GM18858 (cell line): ENCODE data around the gene SHC4.
A peak's percentile ranks its signal among the peaks of the same experiment; 100 is the strongest.

Experiments used
- ATAC-seq: cut with Tn5 transposase; IDR thresholded peaks from one replicate; pipeline ENCODE4 v1.9.1; 2021; ENCODE audit not compliant: unreplicated experiment

The SHC4 gene

GRCh38 chr15:48889925-48890324, 73.8 kb downstream of the SHC4 start:
- no peak for ATAC-seq

- ATAC-seq = no peak
Measured at GRCh38 chr15:48888836-48889235, 74.9 kb downstream of the SHC4 start.

- ATAC-seq = no peak
Measured at GRCh38 chr15:48888191-48888590, 75.5 kb downstream of the SHC4 start.

GRCh38 chr15:48887144-48887543, 76.6 kb downstream of the SHC4 start:
- ATAC-seq = no peak

- no peak for ATAC-seq
Measured at GRCh38 chr15:48883699-48884098, 80.0 kb downstream of the SHC4 start.

GRCh38 chr15:48880070-48880634, 83.6 kb downstream of the SHC4 start:
- no peak for ATAC-seq

- peak; percentile 86 for ATAC-seq
Measured at GRCh38 chr15:48877630-48878595, 85.8 kb downstream of the SHC4 start, which contains the start of gene EID1. Gene EID1, plus strand, starts transcription at chr15:48878134. Its CDS starts 43 bp downstream, at chr15:48878177.

GRCh38 chr15:48876057-48876456, 87.7 kb downstream of the SHC4 start:
- ATAC-seq = no peak

- ATAC-seq = no peak
Measured at GRCh38 chr15:48875241-48875960, 88.3 kb downstream of the SHC4 start.

GRCh38 chr15:48872632-48873031, 91.1 kb downstream of the SHC4 start:
- ATAC-seq = no peak

- no peak for ATAC-seq
Measured at GRCh38 chr15:48871542-48871941, 92.2 kb downstream of the SHC4 start.

GRCh38 chr15:48869966-48870365, 93.8 kb downstream of the SHC4 start:
- no peak for ATAC-seq

GRCh38 chr15:48868536-48868935, 95.2 kb downstream of the SHC4 start:
- no peak for ATAC-seq

- no peak for ATAC-seq
Measured at GRCh38 chr15:48868023-48868422, 95.7 kb downstream of the SHC4 start.

GRCh38 chr15:48866141-48866563, 97.6 kb downstream of the SHC4 start:
- no peak for ATAC-seq

- no peak for ATAC-seq
Measured at GRCh38 chr15:48865370-48866079, 98.2 kb downstream of the SHC4 start.

- no peak for ATAC-seq
Measured at GRCh38 chr15:48862705-48863104, 101.0 kb downstream of the SHC4 start.

- ATAC-seq = peak; percentile 53
Measured at GRCh38 chr15:48861813-48862431, 101.8 kb downstream of the SHC4 start.

GRCh38 chr15:48859426-48859825, 104.3 kb downstream of the SHC4 start:
- ATAC-seq = no peak

GRCh38 chr15:48858401-48858800, 105.3 kb downstream of the SHC4 start:
- no peak for ATAC-seq
